Mesenteric fat pad (tissue), 1 donor: ENCODE results near the gene SLC35E3. TPM values are rescaled to one million over a fixed set of nuclear protein-coding genes. Genes with fewer than 3 reads are reported as not detected.
A peak's percentile ranks its signal among the peaks of the same experiment; 100 is the strongest.

Experiments used
- DNase-seq: peaks from one replicate; pipeline ENCODE4 v3.0.0-alpha.2; 2020; ENCODE audit warnings: low spot score
- total RNA-seq: library from RNA; stranded (reverse); fragmentation: NEBNext Ultra II Directional; extraction: Animal tissue kit (Norgen Biotek cat#: 25700); gene quantifications from one replicate; pipeline ENCODE4 v1.2.1, GENCODE V29; 2021
- donor health status: DM: yes; HTN: yes; CAD: no.

Gene SLC35E3
- total RNA-seq, 1 donor from 2014 or later = 8.7 TPM

DNA sequence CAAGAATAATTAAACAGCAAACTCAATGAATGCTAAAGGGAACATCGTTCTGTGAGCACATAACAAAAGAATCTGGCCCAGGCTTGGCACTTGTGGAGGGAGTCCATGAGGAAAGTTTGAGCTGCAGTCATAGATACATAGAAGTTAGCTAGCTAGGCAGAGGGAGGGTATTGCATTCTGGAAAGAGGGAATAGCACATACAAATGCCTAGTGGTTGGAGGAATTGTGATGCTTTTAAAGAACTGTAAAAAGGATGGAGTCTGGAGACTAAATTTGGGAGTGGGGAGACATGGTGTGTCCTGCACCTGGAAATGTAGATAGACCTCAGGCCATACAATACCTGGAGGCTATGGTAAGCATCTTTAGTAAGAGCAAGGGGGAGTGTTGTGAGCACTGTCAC, 24.0 kb downstream of the SLC35E3 start:
- DNase-seq = no peak

DNA sequence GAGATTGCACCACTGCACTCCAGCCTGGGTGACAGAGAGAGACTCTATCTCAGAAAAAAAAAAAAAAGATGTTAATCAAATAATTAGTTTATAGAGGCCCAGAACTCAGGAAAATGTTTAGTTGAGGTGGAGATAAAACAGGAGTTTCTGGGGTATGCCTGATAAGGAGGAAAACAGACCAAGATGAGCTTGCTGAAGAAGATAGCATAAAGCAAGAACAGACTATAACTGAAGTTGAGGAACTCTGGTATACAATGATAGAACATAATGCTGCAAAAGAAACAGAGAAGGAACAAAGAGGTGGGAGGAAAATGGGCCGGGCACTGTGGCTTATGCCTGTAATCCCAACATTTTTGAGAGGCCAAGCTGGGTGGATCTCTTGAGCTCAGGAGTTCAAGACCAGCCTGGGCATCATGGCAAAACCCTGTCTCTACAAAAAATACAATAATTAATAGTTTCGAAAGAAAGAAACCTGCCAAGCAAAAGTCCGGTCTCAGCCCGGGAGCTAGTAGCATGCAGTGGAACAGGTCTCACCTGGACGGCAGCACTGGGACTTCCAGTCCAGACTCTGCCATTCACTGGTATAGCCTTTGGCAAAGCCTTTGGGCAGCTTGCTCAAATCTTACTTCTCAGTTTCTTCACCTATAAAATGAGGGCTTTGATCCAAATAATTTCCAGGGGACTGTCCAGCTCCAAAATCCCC, 25.4 kb downstream of the SLC35E3 start:
- DNase-seq = no peak

DNA sequence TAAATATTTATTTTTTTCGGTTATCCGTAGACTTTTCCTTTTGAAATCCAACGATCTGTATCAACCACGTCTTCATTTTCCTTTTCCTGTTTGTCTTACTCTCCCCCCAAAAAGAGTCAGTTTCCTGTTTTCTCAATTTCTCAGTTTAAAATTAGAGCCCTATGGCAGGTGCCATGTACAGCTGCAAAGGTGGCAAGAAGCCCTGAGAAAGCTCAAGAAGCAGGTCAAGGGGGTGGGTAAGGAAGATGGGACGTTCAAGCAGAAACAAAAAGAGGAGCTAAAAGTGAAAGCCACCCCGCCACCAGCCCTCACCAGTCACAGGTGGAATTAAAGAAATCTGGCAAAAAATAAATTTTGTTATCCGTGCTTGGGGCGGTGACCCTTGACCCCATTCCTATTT, 26.7 kb downstream of the SLC35E3 start:
- DNase-seq = no peak

DNA sequence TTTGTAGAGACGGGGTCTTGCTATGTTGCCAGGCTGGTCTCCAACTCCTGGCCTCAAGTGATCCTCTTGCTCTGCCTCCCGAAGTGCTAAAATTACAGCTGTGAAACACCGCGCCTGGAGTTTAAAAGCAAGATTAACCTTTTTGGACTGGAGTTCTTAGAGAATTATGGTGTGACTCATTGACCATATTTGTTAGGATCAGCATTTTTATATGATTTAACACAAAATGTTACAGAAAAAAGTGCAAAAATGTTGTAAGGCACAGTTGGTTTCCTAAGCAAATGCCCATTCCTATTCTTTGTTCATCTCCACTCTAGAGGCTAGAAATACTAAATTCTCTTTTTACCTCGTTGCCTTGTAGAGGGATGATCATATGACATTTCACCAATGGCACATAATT, 27.6 kb downstream of the SLC35E3 start:
- no peak for DNase-seq

DNA sequence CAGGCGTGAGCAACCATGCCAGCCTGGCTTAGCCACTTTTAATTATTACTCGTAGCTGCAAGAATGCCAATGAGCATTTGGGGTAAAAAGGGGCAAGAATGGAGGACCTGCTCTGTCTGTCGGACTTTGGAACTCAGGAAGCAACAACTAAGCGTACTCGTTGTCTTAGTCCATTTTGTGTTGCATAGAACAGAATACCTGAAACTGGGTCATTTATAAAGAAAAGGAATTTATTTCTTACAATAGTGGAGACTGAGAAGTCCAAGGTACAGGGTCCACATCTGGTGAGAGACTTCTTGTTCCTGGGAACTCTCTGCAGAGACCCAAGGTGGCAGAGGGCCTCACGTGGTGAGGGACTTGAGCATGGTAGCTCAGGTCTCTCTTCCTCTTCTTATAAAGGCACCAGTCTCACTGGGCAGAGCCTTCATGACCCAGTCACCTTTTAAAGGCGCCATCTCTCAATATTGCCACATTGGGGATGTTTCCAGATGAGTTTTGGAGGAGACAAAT, 29.2 kb downstream of the SLC35E3 start:
- DNase-seq = no peak

DNA sequence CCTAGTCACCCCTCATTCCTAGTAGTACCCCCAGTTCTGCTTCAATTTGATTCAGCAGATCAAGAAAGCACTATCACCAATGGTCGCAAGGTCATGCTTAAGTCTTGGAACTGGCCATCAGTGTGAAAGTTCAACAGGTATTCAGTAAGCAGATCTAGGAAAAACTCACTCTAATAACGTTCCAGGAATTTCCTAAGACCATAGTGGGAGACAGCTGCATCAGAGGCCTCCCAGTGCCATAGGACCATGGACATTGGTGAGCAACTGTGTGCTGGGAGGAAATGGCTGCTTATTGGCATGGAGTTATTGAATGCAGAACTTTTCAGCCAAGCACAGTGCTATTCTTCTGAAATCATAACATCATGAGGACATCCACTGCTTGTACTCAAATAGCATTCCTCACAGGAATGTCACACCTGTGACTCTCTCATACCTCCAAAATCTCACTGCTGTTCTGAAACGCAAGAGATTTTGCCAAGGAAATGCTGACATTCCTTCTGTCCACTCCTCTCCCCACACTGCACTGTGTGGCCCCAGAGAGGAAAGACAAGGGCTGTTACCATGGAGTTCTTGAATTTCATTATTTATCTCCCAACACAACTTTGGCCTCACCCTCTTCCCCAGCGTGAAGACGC, 31.1 kb downstream of the SLC35E3 start:
- DNase-seq = no peak

DNA sequence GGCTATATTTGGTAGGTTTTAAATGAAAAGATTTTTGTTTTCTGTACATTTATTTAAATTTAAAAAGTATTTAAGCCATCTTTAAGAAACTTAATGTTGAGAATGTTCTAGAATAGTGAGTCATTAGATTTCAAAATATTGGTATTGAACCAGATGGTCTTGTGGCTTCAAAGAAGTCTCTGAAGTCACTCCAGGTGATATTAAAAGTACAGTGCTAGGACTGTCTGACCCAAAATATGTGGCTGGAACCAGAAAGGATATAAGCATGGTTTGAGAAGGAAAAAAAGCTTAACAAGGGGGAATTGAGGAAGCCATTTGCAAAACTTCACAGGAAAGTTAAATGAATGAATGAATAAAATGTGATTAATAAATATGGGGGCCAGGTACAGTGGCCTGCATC, 33.3 kb downstream of the SLC35E3 start:
- DNase-seq = no peak

DNA sequence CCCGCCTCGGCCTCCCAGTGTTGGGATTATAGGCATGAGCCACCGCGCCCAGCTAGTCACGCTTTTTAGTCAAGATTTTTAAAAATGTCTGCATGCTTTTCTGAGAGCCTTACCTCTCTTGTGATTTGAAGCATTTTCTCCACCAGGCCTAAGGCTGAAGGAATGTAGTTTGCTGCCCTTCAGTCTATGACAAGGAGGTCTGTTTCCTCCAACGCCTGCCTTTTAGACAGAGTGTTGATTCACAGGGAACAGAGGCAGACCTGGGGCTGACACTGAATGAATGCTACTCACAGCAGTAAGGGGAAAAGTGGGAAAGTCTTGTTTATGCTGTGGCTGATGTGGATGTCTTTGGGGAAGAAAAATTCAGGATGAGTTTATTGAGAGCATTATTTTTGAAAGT, 34.8 kb downstream of the SLC35E3 start:
- peak; percentile 37 for DNase-seq

DNA sequence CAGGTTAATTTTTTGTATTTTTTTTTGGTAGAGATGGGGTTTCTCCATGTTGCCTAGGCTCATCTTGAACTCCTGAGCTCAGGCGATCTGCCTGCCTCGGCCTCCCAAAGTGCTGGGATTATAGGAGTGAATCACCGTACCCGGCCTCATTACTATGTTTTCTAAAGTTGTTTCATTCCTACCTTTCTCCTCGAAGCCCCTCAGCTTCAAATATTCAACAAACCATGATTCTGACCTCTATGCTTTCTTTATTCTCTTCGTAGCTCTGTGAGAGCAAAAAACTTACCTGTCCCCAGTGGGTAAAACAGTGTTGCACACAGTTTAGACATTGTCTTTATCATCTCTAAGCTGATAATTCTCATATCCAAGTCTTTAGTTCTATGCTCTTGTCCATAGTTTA, 35.8 kb downstream of the SLC35E3 start:
- no peak for DNase-seq

DNA sequence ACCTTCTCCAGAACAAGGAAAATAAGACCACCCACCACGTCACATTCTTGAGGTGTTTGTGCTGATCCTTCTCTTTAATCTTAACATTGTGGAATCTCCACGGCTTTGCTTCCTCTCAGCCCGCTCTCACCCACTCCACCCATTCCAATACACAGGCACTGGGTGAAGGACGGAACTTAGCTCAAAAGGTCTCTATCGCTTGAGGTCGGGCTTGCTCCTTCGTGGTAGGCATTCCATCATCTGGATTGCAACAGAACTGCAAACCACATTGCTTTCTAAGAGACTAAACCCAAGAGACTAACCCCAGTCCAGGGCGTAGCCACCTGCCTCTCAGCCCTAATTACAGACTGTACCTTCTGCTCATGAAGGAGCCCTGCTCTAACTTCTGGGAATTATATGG, 38.0 kb downstream of the SLC35E3 start:
- peak; percentile 33 for DNase-seq

DNA sequence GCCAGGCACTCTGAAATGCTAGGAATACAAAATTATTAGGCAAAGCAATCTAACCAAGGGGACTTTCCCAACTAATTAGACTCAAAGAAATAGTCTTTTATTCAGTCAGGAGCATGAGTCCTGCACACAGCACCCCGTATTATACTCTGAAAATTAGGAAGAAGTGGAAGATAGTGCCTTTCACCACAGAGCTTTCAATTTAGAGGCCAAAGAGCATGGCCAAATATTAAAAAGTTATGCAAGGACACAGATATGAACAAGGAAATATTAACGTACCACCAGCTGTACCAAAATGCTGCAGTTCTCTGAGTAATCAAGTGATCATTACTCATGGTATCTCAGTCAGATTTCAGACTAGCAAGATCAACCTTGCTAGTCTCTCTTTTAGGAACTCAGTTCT, 39.4 kb downstream of the SLC35E3 start:
- no peak for DNase-seq

DNA sequence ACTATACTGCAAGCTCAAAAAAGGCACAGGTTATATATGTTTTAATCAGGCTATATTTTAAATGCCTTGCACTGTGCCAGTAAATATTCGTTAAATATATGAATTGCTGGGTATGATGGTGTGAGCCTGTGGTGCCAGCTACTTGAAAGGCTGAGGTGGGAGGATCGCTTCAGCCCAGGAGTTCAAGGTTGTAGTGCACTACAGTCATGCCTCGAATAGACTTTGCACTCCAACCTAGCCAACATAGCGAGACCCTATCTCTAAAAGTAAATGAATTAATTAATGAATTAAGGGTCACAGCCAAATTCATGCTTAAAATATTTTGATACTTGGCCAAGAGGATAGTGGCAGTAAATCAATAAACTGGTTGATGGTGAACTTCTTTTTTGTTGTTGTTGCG, 39.8 kb downstream of the SLC35E3 start:
- no peak for DNase-seq

DNA sequence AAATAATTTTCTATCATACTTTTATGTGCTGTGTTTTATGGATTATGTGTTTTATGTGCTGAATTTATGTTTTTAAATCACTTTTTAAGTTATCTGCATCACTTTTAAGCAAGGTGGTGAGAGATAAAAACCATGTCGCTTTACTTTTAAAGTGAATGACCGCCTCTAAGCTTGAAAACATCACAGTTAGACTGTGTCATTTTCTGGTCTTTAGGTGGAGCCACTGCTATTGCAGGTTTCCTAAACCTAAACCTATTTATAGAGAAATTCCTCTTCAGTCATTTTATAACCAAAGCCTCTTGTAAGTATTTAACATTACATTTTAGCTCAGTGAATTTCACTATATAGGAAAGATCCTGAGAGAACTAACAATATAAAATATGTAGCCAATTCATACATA, 41.0 kb downstream of the SLC35E3 start:
- no peak for DNase-seq

DNA sequence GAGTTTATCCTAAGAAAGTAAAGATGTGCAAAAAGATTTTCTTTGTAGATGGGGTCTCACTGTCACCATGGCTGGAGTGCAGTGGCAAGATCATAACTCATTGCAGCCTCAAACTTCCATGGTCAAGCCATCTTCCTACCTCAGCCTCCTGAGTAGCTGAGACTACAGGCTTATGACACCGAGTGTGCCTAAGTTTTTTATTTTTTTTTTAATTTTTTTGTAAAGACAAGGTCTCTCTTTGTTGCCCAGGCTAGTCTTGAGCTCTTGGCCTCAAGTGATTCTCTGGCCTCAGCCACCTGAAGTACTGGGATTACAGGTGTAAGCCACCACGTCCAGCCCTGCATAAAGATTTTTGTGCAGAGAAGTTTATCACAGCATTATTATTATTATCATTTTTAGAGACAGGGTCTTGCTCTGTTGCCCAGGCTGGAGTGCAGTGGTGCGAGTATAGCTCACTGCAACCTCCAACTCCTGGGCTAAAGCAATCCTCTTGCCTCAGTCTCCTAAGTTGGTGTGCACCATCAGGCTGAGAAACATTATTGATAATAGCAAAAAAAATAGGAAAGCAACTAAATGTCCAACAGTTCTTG, 42.7 kb downstream of the SLC35E3 start:
- no peak for DNase-seq

DNA sequence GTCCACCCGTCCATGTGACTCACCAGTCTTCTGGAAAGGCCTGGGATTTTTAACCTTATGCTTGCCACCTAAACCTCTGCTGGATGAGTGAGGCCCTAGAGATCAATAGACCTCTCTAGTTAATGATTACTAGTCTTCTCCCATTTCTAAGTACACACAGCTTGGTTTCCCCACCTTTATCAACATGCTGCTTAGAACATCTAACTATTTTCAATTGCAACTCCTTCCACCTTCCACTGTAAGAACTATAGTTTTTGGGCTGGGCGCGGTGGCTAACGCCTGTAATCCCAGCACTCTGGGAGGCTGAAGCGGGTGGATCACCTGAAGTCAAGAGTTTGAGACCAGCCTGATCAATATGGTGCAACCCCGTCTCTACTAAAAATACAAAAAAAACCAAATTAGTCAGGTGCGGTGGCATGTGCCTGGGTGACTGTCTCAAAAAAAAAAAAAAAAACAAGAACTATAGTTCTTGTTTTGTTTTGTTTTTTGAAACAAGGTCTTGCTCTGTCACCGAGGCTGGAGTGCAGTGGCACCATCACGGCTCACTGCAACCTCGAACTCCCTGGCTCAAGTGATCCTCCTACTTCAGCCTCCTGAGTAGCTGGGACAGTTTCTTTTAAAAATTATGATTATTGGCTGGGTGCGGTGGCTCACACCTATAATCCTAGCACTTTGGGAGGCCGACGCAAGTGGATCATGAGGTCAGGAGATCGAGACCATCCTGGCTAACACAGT, 43.3 kb downstream of the SLC35E3 start:
- DNase-seq = peak; percentile 55

DNA sequence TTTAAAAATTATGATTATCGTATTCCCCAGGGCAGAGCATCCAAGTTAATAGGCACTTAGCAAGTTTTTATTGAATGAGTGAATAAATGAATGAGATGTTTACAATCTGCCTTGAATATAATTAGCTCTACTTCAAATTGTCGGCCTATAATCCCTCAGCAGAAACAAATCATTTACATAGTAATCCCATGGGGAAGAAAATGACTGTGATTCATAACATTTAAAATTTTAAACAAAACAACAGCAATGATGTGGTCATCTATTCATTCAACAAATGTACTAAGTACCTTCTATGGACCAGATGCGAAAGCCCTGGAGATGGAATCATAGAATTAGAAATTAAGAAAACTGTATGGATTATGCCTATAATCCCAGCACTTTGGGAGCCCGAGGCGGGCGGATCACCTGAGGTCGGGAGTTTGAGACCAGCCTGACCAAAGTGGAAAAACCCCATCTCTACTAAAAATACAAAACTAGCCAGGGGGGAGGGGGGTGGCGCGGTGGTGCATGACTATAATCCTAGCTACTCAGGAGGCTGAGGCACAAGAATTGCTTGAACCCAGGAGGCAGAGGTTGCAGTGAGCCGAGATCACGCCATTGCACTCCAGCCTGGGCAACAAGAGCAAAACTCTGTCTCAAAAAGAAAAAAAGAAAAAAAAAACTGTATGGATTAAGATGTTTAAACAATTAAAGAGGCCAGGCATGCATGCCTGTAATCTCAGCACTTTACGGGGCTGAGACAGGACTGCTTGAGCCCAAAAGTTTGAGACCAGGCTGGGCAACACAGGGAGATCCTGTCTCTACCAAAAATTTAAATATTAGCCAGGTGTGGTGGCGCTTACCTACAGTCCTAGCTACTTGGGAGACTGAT, 44.3 kb downstream of the SLC35E3 start:
- no peak for DNase-seq

DNA sequence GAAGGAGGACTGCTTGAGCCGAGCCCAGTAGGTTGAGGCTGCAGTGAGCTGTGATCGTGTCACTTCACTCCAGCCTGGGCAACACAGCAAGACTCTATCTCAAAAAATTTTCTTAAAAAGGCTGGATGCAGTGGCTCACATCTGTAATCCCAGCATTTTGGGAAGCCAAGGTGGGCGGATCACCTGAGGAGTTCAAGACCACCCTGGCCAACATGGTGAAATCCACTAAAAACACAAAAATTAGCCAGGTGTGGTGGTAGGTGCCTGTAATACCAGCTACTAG, 44.9 kb downstream of the SLC35E3 start:
- no peak for DNase-seq

DNA sequence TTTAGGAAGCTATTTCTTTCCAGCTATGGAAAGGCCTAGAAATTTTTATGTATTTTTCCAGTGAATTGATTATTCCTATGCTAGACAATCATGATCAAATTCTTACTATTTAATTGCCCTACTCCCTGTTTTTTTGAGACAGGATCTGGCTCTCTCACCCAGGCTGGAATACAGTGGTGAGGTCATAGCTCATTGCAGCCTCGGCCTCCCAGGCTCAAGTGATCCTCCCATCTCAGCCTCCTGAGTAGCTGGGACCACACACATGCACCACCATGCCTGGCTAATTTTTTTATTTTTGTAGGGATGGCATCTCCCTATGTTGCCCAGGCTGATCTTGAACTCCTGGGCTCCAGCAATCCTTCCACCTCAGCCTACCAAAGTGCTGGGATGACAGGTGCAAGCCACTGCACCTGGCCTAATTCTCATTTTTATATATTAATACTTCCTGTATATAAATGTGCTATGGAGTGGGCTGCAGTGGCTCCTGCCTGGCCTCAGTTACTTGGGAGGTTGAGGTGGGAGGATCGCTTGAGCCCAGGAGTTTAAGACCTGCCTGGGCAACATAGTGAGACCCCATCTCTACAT, 46.0 kb downstream of the SLC35E3 start:
- no peak for DNase-seq

DNA sequence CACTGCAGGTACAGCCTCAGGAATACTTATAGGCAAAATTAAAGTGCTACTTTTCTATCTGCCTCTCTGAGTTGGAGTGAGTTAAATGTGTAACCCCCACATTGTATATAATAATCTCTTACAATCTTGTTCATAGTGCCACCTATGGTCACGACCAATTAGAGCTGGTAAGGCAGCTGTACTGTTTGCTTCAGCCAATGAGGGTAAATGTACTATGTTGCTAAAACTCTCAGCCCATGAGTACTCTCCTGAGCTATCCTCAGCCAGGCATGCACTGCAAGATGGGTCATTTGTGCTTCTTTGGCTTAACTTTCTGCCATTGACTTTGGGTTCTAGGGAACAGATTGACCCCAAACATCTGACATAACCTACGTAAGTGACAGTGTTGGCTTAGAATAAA, 47.0 kb downstream of the SLC35E3 start:
- no peak for DNase-seq

DNA sequence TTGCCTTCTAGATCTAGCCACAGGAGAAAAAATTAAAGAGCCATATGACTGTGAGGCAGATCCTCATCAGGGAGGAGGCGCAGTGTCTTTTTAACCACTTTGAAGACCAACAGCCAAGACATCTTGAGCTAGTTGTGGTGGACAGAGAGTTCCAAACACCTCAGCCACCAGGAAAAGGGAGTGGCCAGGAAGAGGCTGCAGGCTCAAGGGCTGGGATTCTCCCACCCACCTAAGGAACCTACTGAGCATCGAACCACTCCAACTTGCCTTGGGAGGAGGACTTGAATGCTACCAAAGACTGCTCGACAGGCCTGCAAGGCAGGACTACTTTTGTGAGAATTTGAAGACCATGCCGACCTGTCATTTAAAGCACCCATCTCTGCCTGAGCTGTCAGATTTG, 47.5 kb downstream of the SLC35E3 start:
- DNase-seq = no peak
